H9 (cell line): ENCODE data around the gene NDST1. TPM values are rescaled to one million over a fixed set of nuclear protein-coding genes. Genes with fewer than 3 reads are reported as not detected.

Experiments
- DNase-seq: peaks from one replicate; pipeline ENCODE4 v3.0.0-alpha.2; 2017
- H2AFZ ChIP-seq: one replicate; pipeline ENCODE4 v1.6.1; 2013; ENCODE audit warnings: mild to moderate bottlenecking, low read length, control low read depth, moderate library complexity
- H2AK5ac ChIP-seq: 2 replicates; pipeline ENCODE4 v1.6.1; 2013; ENCODE audit warnings: low read length, control low read depth, mixed read lengths; ENCODE audit not compliant: insufficient read length
- H2BK120ac ChIP-seq: one replicate; pipeline ENCODE4 v1.6.1; 2013; ENCODE audit warnings: low read depth, mild to moderate bottlenecking, low read length, control low read depth, inconsistent platforms; ENCODE audit not compliant: poor library complexity, severe bottlenecking
- H2BK12ac ChIP-seq: 2 replicates; pipeline ENCODE4 v1.6.1; 2013; ENCODE audit warnings: low read length, control low read depth, mixed read lengths, low read depth; ENCODE audit not compliant: insufficient read length
- H2BK15ac ChIP-seq: 2 replicates; pipeline ENCODE4 v1.6.1; 2013; ENCODE audit warnings: low read depth, low read length, control low read depth
- H2BK20ac ChIP-seq: one replicate; pipeline ENCODE4 v1.6.1; 2013; ENCODE audit warnings: low read depth, mild to moderate bottlenecking, low read length, control low read depth, inconsistent platforms; ENCODE audit not compliant: poor library complexity, severe bottlenecking
- H2BK5ac ChIP-seq: 2 replicates; pipeline ENCODE4 v1.6.1; 2013; ENCODE audit warnings: low read length, control low read depth, mixed read lengths; ENCODE audit not compliant: insufficient read length
- H3K14ac ChIP-seq: 2 replicates; pipeline ENCODE4 v1.6.1; 2013; ENCODE audit warnings: low read length, control low read depth; ENCODE audit not compliant: insufficient read depth
- H3K18ac ChIP-seq: 2 replicates; pipeline ENCODE4 v1.6.1; 2013; ENCODE audit warnings: low read depth, mild to moderate bottlenecking, mixed read lengths, low read length, control low read depth; ENCODE audit not compliant: insufficient read length
- H3K23ac ChIP-seq: 2 replicates; pipeline ENCODE4 v1.6.1; 2013; ENCODE audit warnings: low read length, control low read depth, mixed read lengths, low read depth; ENCODE audit not compliant: insufficient read length
- H3K23me2 ChIP-seq: 2 replicates; pipeline ENCODE4 v1.6.1; 2013; ENCODE audit warnings: low read depth, mild to moderate bottlenecking, mixed read lengths, low read length, control low read depth; ENCODE audit not compliant: insufficient read length, poor library complexity, severe bottlenecking
- H3K27ac ChIP-seq: 2 replicates; pipeline ENCODE4 v1.5.1; 2013; ENCODE audit warnings: low read length, control low read depth, mixed read lengths, low read depth; ENCODE audit not compliant: insufficient read length
- H3K27me3 ChIP-seq: 2 replicates; pipeline ENCODE4 v1.6.1; 2013; ENCODE audit warnings: low read length, control low read depth, inconsistent platforms; ENCODE audit not compliant: insufficient read depth
- H3K4ac ChIP-seq: 2 replicates; pipeline ENCODE4 v1.6.1; 2013; ENCODE audit warnings: low read depth, mild to moderate bottlenecking, control low read depth, inconsistent platforms, low read length, moderate library complexity
- H3K4me1 ChIP-seq: 2 replicates; pipeline ENCODE4 v1.6.1; 2013; ENCODE audit warnings: low read length, control low read depth, inconsistent platforms; ENCODE audit not compliant: insufficient read depth
- H3K4me2 ChIP-seq: 2 replicates; pipeline ENCODE4 v1.6.1; 2013; ENCODE audit warnings: low read length, control low read depth, mixed read lengths; ENCODE audit not compliant: insufficient read length, insufficient read depth
- H3K56ac ChIP-seq: 2 replicates; pipeline ENCODE4 v1.6.1; 2013; ENCODE audit warnings: low read depth, mild to moderate bottlenecking, mixed read lengths, low read length, control low read depth; ENCODE audit not compliant: insufficient read length
- H3K79me1 ChIP-seq: 2 replicates; pipeline ENCODE4 v1.6.1; 2013; ENCODE audit warnings: low read depth, mild to moderate bottlenecking, moderate library complexity, low read length, control low read depth, inconsistent platforms; ENCODE audit not compliant: insufficient read depth, poor library complexity, severe bottlenecking
- H3K79me2 ChIP-seq: 2 replicates; pipeline ENCODE4 v1.6.1; 2013; ENCODE audit warnings: low read length, control low read depth, inconsistent platforms; ENCODE audit not compliant: insufficient read depth
- H3K9ac ChIP-seq: 2 replicates; pipeline ENCODE4 v1.6.1; 2013; ENCODE audit warnings: low read length, control low read depth, mixed read lengths; ENCODE audit not compliant: insufficient read length; ENCODE audit errors: extremely low read depth
- H3K9me3 ChIP-seq: one replicate; pipeline ENCODE4 v1.6.1; 2013; ENCODE audit warnings: low read depth, low read length, inconsistent platforms; ENCODE audit not compliant: control insufficient read depth
- H3T11ph ChIP-seq: one replicate; pipeline ENCODE4 v1.6.1; 2013; ENCODE audit warnings: mild to moderate bottlenecking, low read length, control low read depth, inconsistent platforms
- H4K20me1 ChIP-seq: one replicate; pipeline ENCODE4 v1.6.1; 2013; ENCODE audit not compliant: control insufficient read depth, insufficient read length, insufficient read depth
- H4K5ac ChIP-seq: 2 replicates; pipeline ENCODE4 v1.6.1; 2013; ENCODE audit warnings: low read depth, mild to moderate bottlenecking, mixed read lengths, low read length, control low read depth; ENCODE audit not compliant: insufficient read length
- H4K8ac ChIP-seq: replicated peaks from 2 replicates; pipeline ENCODE4 v1.6.1; 2013; ENCODE audit warnings: low read length, control low read depth, mixed read lengths, low read depth; ENCODE audit not compliant: insufficient read length
- H4K91ac ChIP-seq: 2 replicates; pipeline ENCODE4 v1.6.1; 2013; ENCODE audit warnings: low read depth, mild to moderate bottlenecking, moderate library complexity, mixed read lengths, low read length, control low read depth; ENCODE audit not compliant: insufficient read length
- H3K27ac Mint-ChIP-seq, 3 experiments: 2 replicates in 2 of 3; 3 replicates in 1 of 3; pipeline ENCODE4 v1.8.0; 2020 to 2021; ENCODE audit warnings: mixed read lengths in 3 of 3, mild to moderate bottlenecking in 1 of 3, moderate library complexity in 1 of 3
- H3K27me3 Mint-ChIP-seq: 2 replicates; pipeline ENCODE4 v1.8.0; 2021; ENCODE audit warnings: low read depth, mild to moderate bottlenecking, moderate library complexity, mixed read lengths
- H3K36me3 Mint-ChIP-seq, 3 experiments: 2 replicates in 2 of 3; 3 replicates in 1 of 3; pipeline ENCODE4 v1.8.0; 2020 to 2021; ENCODE audit warnings: low read depth in 3 of 3, mixed read lengths in 3 of 3; ENCODE audit not compliant: insufficient read depth in 1 of 3
- H3K4me1 Mint-ChIP-seq, 2 experiments: 2 replicates each; pipeline ENCODE4 v1.8.0; 2020; ENCODE audit warnings: mixed read lengths in 2 of 2
- H3K4me3 Mint-ChIP-seq, 2 experiments: 2 replicates in 1 of 2; 3 replicates in 1 of 2; pipeline ENCODE4 v1.8.0; 2020 to 2021; ENCODE audit warnings: mild to moderate bottlenecking in 2 of 2, mixed read lengths in 2 of 2, moderate library complexity in 1 of 2
- H3K9me3 Mint-ChIP-seq, 2 experiments: 2 replicates in 1 of 2; 3 replicates in 1 of 2; pipeline ENCODE4 v1.8.0; 2020; ENCODE audit warnings: mild to moderate bottlenecking in 2 of 2, mixed read lengths in 2 of 2, moderate library complexity in 1 of 2
- CTCF ChIP-seq: fragments of 200-600 bp; sonication (generic); conservative IDR thresholded peaks from 3 replicates; pipeline ENCODE4 v1.8.0; 2021; ENCODE audit warnings: antibody characterized with exemption, mild to moderate bottlenecking
- WGBS: extraction: QIAGEN DNeasy Blood & Tissue Kit; methylation state at CpG from one replicate; pipeline ENCODE4 v1.1.7; 2013; ENCODE audit warnings: missing lambda C conversion rate, low lambda C conversion rate, mixed read lengths; ENCODE audit not compliant: insufficient read length; ENCODE audit errors: extremely low coverage; 5-methylcytosine and 5-hydroxymethylcytosine counted together
- total RNA-seq: library from RNA; stranded (reverse); gene quantifications from 2 replicates; pipeline ENCODE4 v1.2.1, GENCODE V29; 2021

The NDST1 gene
- total RNA-seq, 1 experiment from 2014 or later = 65.5 TPM

DNA sequence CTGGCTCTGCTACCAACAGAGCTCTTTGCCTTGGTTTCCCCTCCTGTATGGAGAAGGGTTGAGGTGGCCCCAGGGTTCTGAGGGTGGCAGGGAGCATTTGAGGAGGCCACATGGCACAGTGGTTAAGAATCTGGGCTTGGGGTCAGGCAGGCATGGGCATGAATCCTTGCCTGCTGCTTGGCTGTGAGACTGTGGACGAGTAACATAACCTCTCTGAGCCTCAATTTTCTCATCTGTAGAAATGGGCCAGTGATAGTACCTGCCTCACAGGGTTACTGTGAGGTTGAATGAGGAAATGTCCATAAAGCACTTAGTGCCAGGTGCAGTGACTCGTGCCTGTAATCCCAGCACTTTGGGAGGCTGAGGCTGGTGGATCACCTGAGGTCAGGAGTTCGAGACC is 5.1 kb upstream of the NDST1 start:
- Histone ChIP-seq H4K8ac (no peak overlapping the region), H2BK15ac (no peak overlapping the region), H3K9me3 (no peaks in the 10 kb centered on the region), H2BK120ac (no peak overlapping the region), H3K18ac (no peak overlapping the region), H4K20me1 (no peaks in the 10 kb centered on the region), H4K91ac (no peak overlapping the region), H3K23ac (no peak overlapping the region), H4K5ac (no peak overlapping the region), H2AK5ac (no peak overlapping the region), H2BK5ac (no peak overlapping the region), H3K56ac (no peak overlapping the region), H2AFZ (no peak overlapping the region), H3K79me1 (peaks cover 12% of the 10 kb centered on the region), H3K4ac (no peak overlapping the region), H3T11ph (no peak overlapping the region), H2BK20ac (no peak overlapping the region), H3K14ac (no peak overlapping the region), H2BK12ac (no peak overlapping the region), H3K4me2 (no peak overlapping the region), H3K27me3 (no peaks in the 10 kb centered on the region), H3K4me1 (peaks cover 6% of the 10 kb centered on the region), H3K9ac (no peak overlapping the region), H3K27ac (no peak overlapping the region), H3K23me2 (no peaks in the 10 kb centered on the region), H3K79me2 (peaks cover 14% of the 10 kb centered on the region; the same call in 1 of the 2 replicates)
- Mint-ChIP-seq H3K4me3 (no peak overlapping the region), H3K9me3 (no peaks in the 10 kb centered on the region), H3K27ac (no peak overlapping the region), H3K36me3 (peaks cover 0 to 11% (median 0%) of the 10 kb centered on the region in 3 experiments; a peak in 3 of 7 replicates), H3K27me3 (no peaks in the 10 kb centered on the region), H3K4me1 (peaks cover 61 to 67% of the 10 kb centered on the region in 2 experiments)
- TF ChIP-seq CTCF = no peak
- DNase-seq = no peak
- WGBS = no CpG with 5 or more reads among the region's 3 CpGs
